Measurements from ENCODE around the gene CWF19L1. TPM values are rescaled to one million over a fixed set of nuclear protein-coding genes. Genes with fewer than 3 reads are reported as not detected.
"Not testable (repeated sequence)": the region's sequence is repeated elsewhere in the genome, so short reads cannot be mapped to it uniquely, and the experiment has no call there.

CWF19L1 gene
- total RNA-seq, 1 experiment from 2014 or later: 38.0 TPM

- peaks cover 5 to 6% of the 10 kb centered on the region in 2 experiments; a peak in 4 of 5 replicates for H3K9me3 Mint-ChIP-seq
- H2BK20ac ChIP-seq (ENCODE audit: low read depth, low read length, poor library complexity, severe bottlenecking): no peak overlapping the region
Measured at GRCh38 chr10:100282907-100283306, 15.5 kb upstream of the CWF19L1 start.

GRCh38 chr10:100276971-100277370 lies 9.5 kb upstream of the CWF19L1 start:
- not testable (repeated sequence) for H3K4me1 Mint-ChIP-seq; H3K23ac ChIP-seq (ENCODE audit: insufficient read length, low read depth, low read length); H2BK20ac ChIP-seq (ENCODE audit: low read depth, low read length, poor library complexity, severe bottlenecking); H4K8ac ChIP-seq (replicated peaks; ENCODE audit: insufficient read length, low read depth, low read length); H3K79me1 ChIP-seq (ENCODE audit: insufficient read depth, low read depth, low read length, poor library complexity, severe bottlenecking); DNase-seq; H2BK5ac ChIP-seq (ENCODE audit: insufficient read length, low read length); H3K9ac ChIP-seq (ENCODE audit: extremely low read depth, insufficient read length, low read length); H3K4me2 ChIP-seq (ENCODE audit: insufficient read depth, insufficient read length, low read length); H3K9me3 Mint-ChIP-seq; H3K27ac Mint-ChIP-seq; H2BK120ac ChIP-seq (ENCODE audit: low read depth, low read length, poor library complexity, severe bottlenecking); H3K27me3 ChIP-seq (ENCODE audit: insufficient read depth, low read length); H3K4me1 ChIP-seq (ENCODE audit: insufficient read depth, low read length); H4K5ac ChIP-seq (ENCODE audit: insufficient read length, low read depth, low read length); H3K9me3 ChIP-seq (ENCODE audit: control insufficient read depth, low read depth, low read length); H3K4ac ChIP-seq (ENCODE audit: low read depth, low read length); H3T11ph ChIP-seq (ENCODE audit: low read length); H2AK5ac ChIP-seq (ENCODE audit: insufficient read length, low read length); H3K18ac ChIP-seq (ENCODE audit: insufficient read length, low read depth, low read length); H3K56ac ChIP-seq (ENCODE audit: insufficient read length, low read depth, low read length); H3K27ac ChIP-seq (ENCODE audit: insufficient read length, low read depth, low read length); H3K4me3 Mint-ChIP-seq; H4K20me1 ChIP-seq (ENCODE audit: control insufficient read depth, insufficient read depth, insufficient read length); H4K91ac ChIP-seq (ENCODE audit: insufficient read length, low read depth, low read length); H3K14ac ChIP-seq (ENCODE audit: insufficient read depth, low read length); H3K27me3 Mint-ChIP-seq (ENCODE audit: low read depth); H3K23me2 ChIP-seq (ENCODE audit: insufficient read length, low read depth, low read length, poor library complexity, severe bottlenecking); H2BK12ac ChIP-seq (ENCODE audit: insufficient read length, low read depth, low read length); H2AFZ ChIP-seq (ENCODE audit: low read length); H3K79me2 ChIP-seq (ENCODE audit: insufficient read depth, low read length); H2BK15ac ChIP-seq (ENCODE audit: low read depth, low read length)
- peaks cover 35 to 55% (median 51%) of the 10 kb centered on the region in 3 experiments for H3K36me3 Mint-ChIP-seq (ENCODE audit: insufficient read depth in 1 of 3, low read depth in 3 of 3)
- no CpG with 5 or more reads among the region's 31 CpGs for WGBS (ENCODE audit: extremely low coverage, insufficient read length, low lambda C conversion rate)

More at GRCh38 chr10:100282907-100283306, 15.5 kb upstream of the CWF19L1 start:
- Histone ChIP-seq H3K4me2 (ENCODE audit: insufficient read depth, insufficient read length, low read length) (no peak overlapping the region), H3K4me1 (ENCODE audit: insufficient read depth, low read length) (no peaks in the 10 kb centered on the region; the same call in 1 of the 2 replicates), H2BK15ac (ENCODE audit: low read depth, low read length) (no peak overlapping the region), H4K20me1 (ENCODE audit: control insufficient read depth, insufficient read depth, insufficient read length) (no peaks in the 10 kb centered on the region), H3K18ac (ENCODE audit: insufficient read length, low read depth, low read length) (no peak overlapping the region), H3K27ac (ENCODE audit: insufficient read length, low read depth, low read length) (no peak overlapping the region), H3K9ac (ENCODE audit: extremely low read depth, insufficient read length, low read length) (no peak overlapping the region), H4K5ac (ENCODE audit: insufficient read length, low read depth, low read length) (no peak overlapping the region), H3K14ac (ENCODE audit: insufficient read depth, low read length) (no peak overlapping the region), H2AK5ac (ENCODE audit: insufficient read length, low read length) (no peak overlapping the region), H3K9me3 (ENCODE audit: control insufficient read depth, low read depth, low read length) (no peaks in the 10 kb centered on the region), H3K27me3 (ENCODE audit: insufficient read depth, low read length) (no peaks in the 10 kb centered on the region), H3K23me2 (ENCODE audit: insufficient read length, low read depth, low read length, poor library complexity, severe bottlenecking) (peaks cover 13% of the 10 kb centered on the region), H2BK120ac (ENCODE audit: low read depth, low read length, poor library complexity, severe bottlenecking) (no peak overlapping the region), H4K8ac (replicated peaks; ENCODE audit: insufficient read length, low read depth, low read length) (no peak overlapping the region), H3K23ac (ENCODE audit: insufficient read length, low read depth, low read length) (no peak overlapping the region), H2AFZ (ENCODE audit: low read length) (no peak overlapping the region), H2BK12ac (ENCODE audit: insufficient read length, low read depth, low read length) (no peak overlapping the region), H3K79me2 (ENCODE audit: insufficient read depth, low read length) (peaks cover 9% of the 10 kb centered on the region; the same call in 1 of the 2 replicates), H3K79me1 (ENCODE audit: insufficient read depth, low read depth, low read length, poor library complexity, severe bottlenecking) (no peaks in the 10 kb centered on the region), H2BK5ac (ENCODE audit: insufficient read length, low read length) (no peak overlapping the region), H4K91ac (ENCODE audit: insufficient read length, low read depth, low read length) (no peak overlapping the region), H3K4ac (ENCODE audit: low read depth, low read length) (no peak overlapping the region), H3K56ac (ENCODE audit: insufficient read length, low read depth, low read length) (no peak overlapping the region), H3T11ph (ENCODE audit: low read length) (no peak overlapping the region)
- Mint-ChIP-seq H3K27me3 (ENCODE audit: low read depth) (peaks cover 2% of the 10 kb centered on the region), H3K36me3 (ENCODE audit: insufficient read depth in 1 of 3, low read depth in 3 of 3) (peaks cover 22 to 36% (median 35%) of the 10 kb centered on the region in 3 experiments), H3K27ac (no peak overlapping the region), H3K4me3 (no peak overlapping the region), H3K4me1 (peaks cover 14 to 16% of the 10 kb centered on the region in 2 experiments)
- WGBS (ENCODE audit: extremely low coverage, insufficient read length, low lambda C conversion rate): no CpG with 5 or more reads among the region's 3 CpGs
- no peak for TF ChIP-seq CTCF (conservative IDR thresholded peaks at IDR 0.05)
- no peak for DNase-seq
